ACC112 (cell line): ENCODE measurements around the gene CGREF1.

Experiments
- H2AFZ ChIP-seq: fragments of 200-600 bp; sonication (generic); one replicate; pipeline ENCODE4 v1.6.0; 2017; ENCODE audit warnings: antibody characterized with exemption, low read length; ENCODE audit not compliant: unreplicated experiment
- H3K27ac ChIP-seq: fragments of 200-600 bp; sonication (generic); 2 replicates; pipeline ENCODE4 v1.5.1; 2014; ENCODE audit warnings: low read depth, mild to moderate bottlenecking, antibody characterized with exemption, low read length, moderate library complexity
- H3K27me3 ChIP-seq: fragments of 200-600 bp; sonication (generic); 2 replicates; pipeline ENCODE4 v1.6.1; 2014; ENCODE audit warnings: mild to moderate bottlenecking, antibody characterized with exemption, low read length, moderate library complexity, mixed read lengths; ENCODE audit not compliant: insufficient read depth
- H3K36me3 ChIP-seq: fragments of 200-600 bp; sonication (generic); 2 replicates; pipeline ENCODE4 v1.6.1; 2016; ENCODE audit warnings: mild to moderate bottlenecking, antibody characterized with exemption, low read length, moderate library complexity, mixed read lengths; ENCODE audit not compliant: insufficient read depth
- H3K4me1 ChIP-seq: fragments of 200-600 bp; sonication (generic); one replicate; pipeline ENCODE4 v1.6.1; 2016; ENCODE audit warnings: low read length, mixed read lengths; ENCODE audit not compliant: insufficient read depth, unreplicated experiment, control insufficient read depth
- H3K4me3 ChIP-seq: fragments of 200-600 bp; sonication (generic); 2 replicates; pipeline ENCODE4 v1.5.1; 2014; ENCODE audit warnings: mild to moderate bottlenecking, low read depth, low read length
- H3K79me2 ChIP-seq: fragments of 200-600 bp; sonication (generic); one replicate; pipeline ENCODE4 v1.6.0; 2016; ENCODE audit warnings: low read length; ENCODE audit not compliant: control insufficient read depth, unreplicated experiment, insufficient read depth

Gene CGREF1

DNA sequence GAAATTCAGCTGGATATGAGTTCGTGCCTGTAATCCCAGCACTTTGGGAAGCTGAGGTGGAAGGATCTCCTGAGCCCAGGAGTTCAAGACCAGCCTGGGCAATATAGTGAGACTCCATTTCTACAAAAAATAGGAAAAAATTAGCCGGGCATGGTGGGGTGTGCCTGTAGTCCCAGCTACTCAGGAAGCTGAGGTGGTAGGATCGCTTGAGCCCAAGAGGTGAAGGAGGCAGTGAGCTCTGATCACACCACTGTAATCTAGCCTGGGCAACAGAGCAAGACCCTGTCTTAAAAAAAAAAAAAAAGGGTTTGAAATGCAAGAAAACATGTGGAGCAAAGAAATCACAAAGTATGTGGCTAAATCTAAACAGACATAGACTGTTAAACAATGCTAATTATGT, 9.8 kb downstream of the CGREF1 start:
- Histone ChIP-seq H3K27ac (no peak overlapping the region), H3K4me1 (no peaks in the 10 kb centered on the region), H3K79me2 (no peaks in the 10 kb centered on the region), H3K4me3 (no peak overlapping the region), H3K36me3 (no peaks in the 10 kb centered on the region), H2AFZ (no peak overlapping the region), H3K27me3 (no peaks in the 10 kb centered on the region)

DNA sequence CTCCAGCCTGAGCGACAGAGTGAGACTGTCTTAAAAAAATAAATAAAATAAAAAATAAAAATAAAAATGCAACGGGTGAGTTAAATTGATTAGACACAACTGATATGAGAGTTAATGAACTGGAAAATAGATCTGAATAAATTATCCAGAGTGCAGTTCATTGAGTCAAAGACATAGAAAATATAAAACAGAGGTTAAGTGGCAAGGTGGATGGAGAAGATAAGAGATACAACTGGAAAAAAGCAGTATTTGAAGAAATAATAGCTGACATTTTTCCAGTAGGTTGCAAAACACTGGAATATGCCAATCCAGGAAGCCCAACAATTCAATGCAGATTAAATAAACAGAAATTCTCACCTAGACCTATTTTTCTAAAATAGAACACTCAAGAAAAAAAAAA, 10.7 kb downstream of the CGREF1 start:
- Histone ChIP-seq H2AFZ (no peak overlapping the region), H3K27me3 (no peaks in the 10 kb centered on the region), H3K27ac (no peak overlapping the region), H3K36me3 (no peaks in the 10 kb centered on the region), H3K79me2 (no peaks in the 10 kb centered on the region), H3K4me3 (no peak overlapping the region), H3K4me1 (no peaks in the 10 kb centered on the region)

DNA sequence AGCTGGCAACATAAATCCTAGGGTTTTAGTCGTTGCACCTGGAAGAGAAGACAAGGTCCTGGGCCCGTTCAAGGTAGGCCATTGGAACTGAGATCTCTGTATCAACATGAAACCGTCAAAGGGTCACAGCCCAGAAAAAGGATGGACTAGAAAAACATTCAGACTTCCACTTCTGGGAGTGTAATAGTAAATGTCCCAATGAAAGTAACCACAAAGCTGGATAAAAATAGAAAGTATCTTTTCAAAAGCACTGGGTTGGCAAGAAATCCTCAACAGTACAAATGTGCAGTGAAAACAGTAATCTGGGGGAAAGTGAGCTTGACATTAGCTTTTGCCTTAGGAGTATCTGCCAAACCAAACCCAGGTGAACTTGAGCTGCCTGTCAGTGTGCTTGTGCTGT, 12.9 kb downstream of the CGREF1 start:
- no peaks in the 10 kb centered on the region for H3K36me3 ChIP-seq
- H3K27ac ChIP-seq: no peak overlapping the region
- no peaks in the 10 kb centered on the region for H3K79me2 ChIP-seq
- H3K27me3 ChIP-seq: no peaks in the 10 kb centered on the region
- H3K4me1 ChIP-seq: no peaks in the 10 kb centered on the region
- no peak overlapping the region for H3K4me3 ChIP-seq
- H2AFZ ChIP-seq: no peak overlapping the region

DNA sequence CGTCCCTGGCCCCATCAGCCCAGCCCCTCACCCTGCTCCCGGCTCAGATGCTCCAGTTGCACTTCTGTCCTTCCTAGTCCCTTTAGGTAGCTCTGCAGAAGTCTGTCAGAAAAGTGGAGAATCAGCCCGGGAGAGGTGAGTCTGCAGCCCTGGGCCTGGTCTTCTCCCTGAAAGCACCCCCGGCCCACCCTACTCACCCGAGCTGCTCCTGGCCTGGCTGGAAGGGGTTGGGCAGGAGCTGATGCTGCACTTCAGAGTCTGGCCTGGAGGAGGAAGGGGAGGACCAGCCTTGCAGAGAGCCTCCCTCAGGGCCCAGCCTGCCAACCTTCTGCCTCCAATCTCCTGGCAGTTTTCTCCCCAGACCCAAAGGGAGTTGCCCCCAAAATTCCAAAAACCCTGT, 16.6 kb downstream of the CGREF1 start:
- H2AFZ ChIP-seq: no peak overlapping the region
- no peaks in the 10 kb centered on the region for H3K79me2 ChIP-seq
- no peaks in the 10 kb centered on the region for H3K36me3 ChIP-seq
- no peak overlapping the region for H3K4me3 ChIP-seq
- no peaks in the 10 kb centered on the region for H3K27me3 ChIP-seq
- H3K27ac ChIP-seq: no peak overlapping the region
- H3K4me1 ChIP-seq: no peaks in the 10 kb centered on the region

DNA sequence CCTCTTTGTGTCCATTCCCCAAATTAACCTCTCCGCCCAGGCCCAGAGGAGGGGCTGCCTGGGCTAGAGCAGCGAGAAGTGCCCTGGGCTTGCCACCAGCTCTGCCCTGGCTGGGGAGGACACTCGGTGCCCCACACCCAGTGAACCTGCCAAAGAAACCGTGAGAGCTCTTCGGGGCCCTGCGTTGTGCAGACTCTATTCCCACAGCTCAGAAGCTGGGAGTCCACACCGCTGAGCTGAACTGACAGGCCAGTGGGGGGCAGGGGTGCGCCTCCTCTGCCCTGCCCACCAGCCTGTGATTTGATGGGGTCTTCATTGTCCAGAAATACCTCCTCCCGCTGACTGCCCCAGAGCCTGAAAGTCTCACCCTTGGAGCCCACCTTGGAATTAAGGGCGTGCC, 18.9 kb downstream of the CGREF1 start:
- H3K4me3 ChIP-seq: no peak overlapping the region
- no peaks in the 10 kb centered on the region for H3K36me3 ChIP-seq
- H3K27ac ChIP-seq: no peak overlapping the region
- no peaks in the 10 kb centered on the region for H3K27me3 ChIP-seq
- H3K79me2 ChIP-seq: no peaks in the 10 kb centered on the region
- no peak overlapping the region for H2AFZ ChIP-seq
- peaks cover 7% of the 10 kb centered on the region for H3K4me1 ChIP-seq

DNA sequence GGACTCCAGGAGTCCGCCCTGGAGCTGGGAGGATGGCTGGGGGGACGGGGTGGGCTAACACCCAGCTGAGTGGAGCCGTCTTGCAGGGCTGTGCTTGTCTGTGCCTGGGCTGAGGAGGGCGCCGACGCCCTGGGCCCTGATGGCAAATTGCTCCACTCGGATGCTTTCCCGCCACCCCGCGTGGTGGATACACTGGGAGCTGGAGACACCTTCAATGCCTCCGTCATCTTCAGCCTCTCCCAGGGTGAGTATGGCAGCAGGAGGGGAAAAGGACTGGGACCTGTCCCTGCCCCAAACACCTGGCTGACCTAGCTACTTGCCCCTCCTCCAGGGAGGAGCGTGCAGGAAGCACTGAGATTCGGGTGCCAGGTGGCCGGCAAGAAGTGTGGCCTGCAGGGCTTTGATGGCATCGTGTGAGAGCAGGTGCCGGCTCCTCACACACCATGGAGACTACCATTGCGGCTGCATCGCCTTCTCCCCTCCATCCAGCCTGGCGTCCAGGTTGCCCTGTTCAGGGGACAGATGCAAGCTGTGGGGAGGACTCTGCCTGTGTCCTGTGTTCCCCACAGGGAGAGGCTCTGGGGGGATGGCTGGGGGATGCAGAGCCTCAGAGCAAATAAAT, 19.5 kb downstream of the CGREF1 start:
- Histone ChIP-seq H3K27ac (no peak overlapping the region), H2AFZ (no peak overlapping the region), H3K4me1 (peaks cover 7% of the 10 kb centered on the region), H3K79me2 (no peaks in the 10 kb centered on the region), H3K4me3 (no peak overlapping the region), H3K36me3 (no peaks in the 10 kb centered on the region), H3K27me3 (no peaks in the 10 kb centered on the region)

DNA sequence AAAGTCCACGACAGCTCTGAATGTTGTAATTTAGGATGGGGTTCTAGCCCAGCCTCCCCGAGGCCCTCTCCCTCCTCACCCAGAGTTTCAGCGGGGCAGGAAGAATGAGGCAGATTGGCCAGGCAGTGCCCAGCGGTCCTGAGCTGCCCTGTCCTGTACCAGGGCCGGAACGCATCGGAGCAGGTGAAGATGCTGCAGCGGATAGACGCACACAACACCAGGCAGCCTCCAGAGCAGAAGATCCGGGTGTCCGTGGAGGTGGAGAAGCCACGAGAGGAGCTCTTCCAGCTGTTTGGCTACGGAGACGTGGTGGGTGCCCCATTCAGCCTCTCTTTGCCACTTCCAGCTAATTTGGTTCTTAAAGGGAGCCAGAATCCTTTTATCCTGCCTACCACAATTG, 21.6 kb downstream of the CGREF1 start:
- no peaks in the 10 kb centered on the region for H3K27me3 ChIP-seq
- H3K79me2 ChIP-seq: no peaks in the 10 kb centered on the region
- H3K4me3 ChIP-seq: no peak overlapping the region
- H2AFZ ChIP-seq: no peak overlapping the region
- H3K27ac ChIP-seq: no peak overlapping the region
- H3K36me3 ChIP-seq: no peaks in the 10 kb centered on the region
- H3K4me1 ChIP-seq: peaks cover 7% of the 10 kb centered on the region

DNA sequence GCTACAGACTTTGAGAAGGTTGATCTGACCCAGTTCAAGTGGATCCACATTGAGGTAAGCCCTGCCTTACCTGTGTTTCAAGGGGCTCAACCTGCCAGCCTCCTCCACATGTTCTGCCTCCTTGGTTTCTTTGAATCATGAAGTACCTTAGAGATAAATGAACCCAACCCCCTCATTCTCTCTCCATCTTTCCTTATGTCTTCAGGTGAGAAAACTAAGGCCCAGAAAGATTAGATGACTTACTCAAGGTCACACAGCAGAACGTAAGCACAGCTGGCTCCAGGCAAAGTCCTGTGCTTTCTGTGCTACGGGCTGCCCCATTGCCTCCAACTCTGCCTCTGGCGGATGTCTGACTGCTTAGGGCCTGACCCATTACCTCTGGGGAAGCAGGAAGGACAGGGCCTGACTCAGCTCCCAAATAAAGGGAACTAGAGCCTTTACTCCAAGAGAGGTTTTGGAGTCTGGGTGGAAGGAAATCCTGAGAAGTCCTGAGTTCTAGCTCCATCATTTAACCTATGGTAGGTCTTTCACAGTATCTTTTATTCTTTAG, 22.1 kb downstream of the CGREF1 start:
- Histone ChIP-seq H2AFZ (no peak overlapping the region), H3K4me1 (peaks cover 7% of the 10 kb centered on the region), H3K79me2 (no peaks in the 10 kb centered on the region), H3K27me3 (no peaks in the 10 kb centered on the region), H3K4me3 (no peak overlapping the region), H3K27ac (no peak overlapping the region), H3K36me3 (no peaks in the 10 kb centered on the region)

DNA sequence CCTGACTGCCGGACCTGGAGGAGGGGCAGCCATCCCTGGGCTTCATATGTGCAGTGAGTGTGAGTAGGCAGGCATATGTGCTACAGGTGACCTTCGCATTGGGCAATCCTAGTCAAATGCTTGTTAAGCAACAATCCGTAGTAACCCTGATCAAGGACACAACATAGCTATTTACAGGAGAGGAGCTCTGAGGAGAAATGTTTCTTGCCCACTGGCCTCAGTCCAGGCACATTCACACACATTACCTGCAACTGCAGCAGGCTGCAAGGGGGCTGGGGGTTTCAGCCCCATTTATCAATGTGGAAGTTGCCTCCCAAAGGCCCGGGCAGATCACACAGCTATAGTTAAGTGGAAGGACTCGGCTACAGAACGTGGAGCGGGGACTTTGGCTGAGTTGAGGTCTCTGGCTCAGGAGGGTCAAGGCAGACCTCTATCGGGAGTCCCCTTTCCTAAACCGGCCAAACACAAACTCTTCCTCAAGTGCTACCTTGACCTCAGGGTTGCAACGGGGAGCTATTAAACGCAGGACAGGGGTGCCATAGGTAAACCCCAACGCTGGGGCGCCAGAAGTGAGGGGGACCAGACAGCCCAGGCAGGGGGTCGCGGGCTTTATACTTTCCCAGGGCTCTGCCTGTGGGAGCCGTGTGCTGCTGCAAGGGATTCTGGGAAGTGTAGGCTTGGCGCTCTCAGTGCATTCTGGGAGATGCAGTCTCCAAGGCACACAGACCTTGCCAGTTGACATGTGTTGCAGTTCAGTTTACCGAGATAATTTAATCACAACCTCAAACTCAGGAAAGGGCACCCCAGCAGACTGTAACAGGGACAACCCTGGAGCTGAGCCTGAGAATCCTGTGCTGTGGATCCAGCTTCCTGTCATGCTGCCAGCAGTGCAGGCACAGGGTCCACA, 22.9 kb downstream of the CGREF1 start:
- Histone ChIP-seq H3K27me3 (no peaks in the 10 kb centered on the region), H3K4me1 (peaks cover 7% of the 10 kb centered on the region), H3K4me3 (peak overlapping the region; percentile 41; the same call in 1 of the 2 replicates), H3K79me2 (no peaks in the 10 kb centered on the region), H3K27ac (no peak overlapping the region), H2AFZ (peak overlapping the region; percentile 80), H3K36me3 (no peaks in the 10 kb centered on the region)

DNA sequence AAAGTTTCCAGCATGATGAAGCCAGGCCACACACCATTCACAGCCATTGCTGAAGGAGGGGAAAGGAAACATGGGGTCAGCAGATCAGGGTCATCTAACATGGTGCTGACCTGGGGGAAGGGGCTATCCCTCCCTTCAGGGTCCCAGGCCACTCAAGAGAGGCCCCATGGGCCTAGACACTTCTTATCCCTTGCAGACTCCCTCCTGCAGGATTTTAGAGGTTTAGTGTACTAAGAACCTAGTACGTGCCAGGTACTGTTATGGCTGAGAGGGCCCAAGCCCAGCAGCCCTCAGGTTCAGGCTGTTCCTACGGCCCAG, 23.5 kb downstream of the CGREF1 start:
- Histone ChIP-seq H3K79me2 (no peaks in the 10 kb centered on the region), H2AFZ (no peak overlapping the region), H3K4me3 (no peak overlapping the region), H3K4me1 (peaks cover 7% of the 10 kb centered on the region), H3K27me3 (no peaks in the 10 kb centered on the region), H3K36me3 (no peaks in the 10 kb centered on the region), H3K27ac (no peak overlapping the region)
